Activated T-cell treated with anti-CD3 and anti-CD28 coated beads, Interleukin-2, amount 50 U/mL, for 48 hours (primary cell): ENCODE measurements around the gene PIP5KL1.

Source experiments
- DNase-seq, 2 experiments: peaks; one replicate each; pipeline ENCODE4 v3.0.0-alpha.2; 2020

The PIP5KL1 gene

GRCh38 chr9:127870887-127871286 is 59.7 kb downstream of the PIP5KL1 start:
- DNase-seq: no peak
